HG03108 (cell line): Measurements from ENCODE around the gene NEB.
"Not testable (repeated sequence)": the region's sequence is repeated elsewhere in the genome, so short reads cannot be mapped to it uniquely, and the experiment has no call there.

Experiments
- ATAC-seq: cut with Tn5 transposase; IDR thresholded peaks from one replicate; pipeline ENCODE4 v1.9.1; 2021; ENCODE audit warnings: moderate library complexity; ENCODE audit not compliant: unreplicated experiment

Gene NEB

DNA sequence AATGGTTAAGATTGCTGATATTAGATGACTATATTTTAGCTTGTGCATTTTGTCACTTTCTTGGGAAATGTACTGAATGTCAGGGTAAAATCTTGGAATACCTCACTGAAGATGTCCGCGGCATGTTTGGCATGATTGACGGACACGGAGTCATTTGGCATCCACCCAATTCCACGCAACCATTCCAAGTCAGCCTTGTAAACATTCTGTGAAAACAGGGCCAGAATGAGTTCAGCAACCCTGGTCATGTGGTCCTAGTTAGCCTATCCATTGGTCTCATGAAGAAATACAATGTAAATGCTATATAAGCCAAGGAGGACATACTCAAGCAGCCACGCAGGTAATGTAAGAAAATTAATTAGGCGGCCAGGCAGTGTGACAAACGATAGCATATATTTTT lies 165.1 kb downstream of the NEB start:
- no peak for ATAC-seq

DNA sequence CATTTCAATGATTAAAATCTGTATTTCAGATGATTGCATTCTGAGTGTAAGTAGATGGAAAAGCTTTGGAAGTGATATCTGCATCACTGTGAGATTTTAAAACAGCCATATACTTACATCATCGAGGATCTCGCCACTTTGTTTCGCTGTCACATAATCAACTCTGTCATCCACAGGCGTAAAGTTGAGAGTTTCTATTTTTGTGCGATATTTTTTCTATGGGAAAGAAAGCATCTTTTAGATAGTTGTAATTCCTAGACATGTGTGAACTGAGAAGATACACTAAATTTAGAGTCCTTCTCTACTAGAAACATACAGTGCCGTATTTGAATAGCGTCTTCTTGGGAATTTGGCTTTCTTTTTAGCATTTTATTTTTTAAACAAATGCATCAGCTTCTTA lies 165.8 kb downstream of the NEB start:
- ATAC-seq = no peak

DNA sequence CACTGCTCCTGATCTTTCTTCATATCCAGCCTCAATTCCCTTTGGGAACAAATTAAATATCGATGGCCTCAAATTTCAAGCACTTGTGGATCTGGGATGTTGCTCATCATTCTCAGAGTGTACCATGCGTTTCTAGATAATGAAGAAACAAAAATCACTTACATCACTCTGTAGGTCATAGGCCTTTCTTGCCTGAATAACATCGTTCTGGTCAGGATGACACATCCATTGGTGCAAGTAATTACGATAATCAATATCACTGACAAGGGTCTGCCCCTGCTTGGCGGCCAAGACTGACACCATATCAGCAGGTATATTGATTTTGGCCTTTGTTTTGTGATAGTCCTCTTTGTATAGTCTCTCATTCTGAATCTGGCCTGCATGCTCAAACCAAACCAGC lies 167.3 kb downstream of the NEB start:
- ATAC-seq = no peak

DNA sequence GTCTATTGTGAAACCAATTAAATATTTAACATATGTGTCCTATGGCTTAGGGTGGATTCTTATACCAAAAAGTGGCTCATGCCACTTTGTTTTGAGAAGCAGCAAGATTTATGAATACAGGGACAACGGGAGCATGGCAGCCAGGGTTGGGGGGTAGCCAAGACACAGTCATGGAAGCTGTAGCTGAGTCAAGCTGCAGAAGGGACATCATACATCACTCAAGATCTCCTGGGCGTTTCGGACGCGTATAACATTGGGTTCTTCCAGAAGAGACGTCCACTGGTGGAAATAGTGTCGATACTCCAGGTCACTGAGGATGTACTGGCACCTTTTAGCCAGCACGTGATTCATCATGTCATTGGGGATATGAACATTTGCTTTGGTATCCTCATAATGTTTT lies 171.9 kb downstream of the NEB start:
- ATAC-seq = no peak

DNA sequence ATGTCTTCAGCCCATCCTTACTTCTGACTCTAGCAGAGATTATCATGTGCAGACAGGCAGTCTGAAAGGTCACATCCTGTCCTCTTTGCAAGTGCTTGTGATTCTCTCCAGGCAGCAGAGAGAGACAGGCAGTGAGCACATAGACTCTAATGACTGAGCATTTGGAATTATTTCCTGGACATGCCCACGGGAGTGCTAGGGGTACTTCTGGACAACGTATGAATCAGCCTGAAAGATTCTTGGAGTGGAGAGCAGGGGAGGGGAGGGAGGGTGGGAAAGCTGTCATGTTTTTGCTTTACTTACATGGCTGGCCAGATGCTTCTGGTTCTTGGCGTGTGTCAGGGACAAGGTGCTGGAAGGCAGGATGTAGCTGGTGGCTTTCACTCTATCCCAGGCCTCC lies 174.0 kb downstream of the NEB start:
- ATAC-seq = no peak

DNA sequence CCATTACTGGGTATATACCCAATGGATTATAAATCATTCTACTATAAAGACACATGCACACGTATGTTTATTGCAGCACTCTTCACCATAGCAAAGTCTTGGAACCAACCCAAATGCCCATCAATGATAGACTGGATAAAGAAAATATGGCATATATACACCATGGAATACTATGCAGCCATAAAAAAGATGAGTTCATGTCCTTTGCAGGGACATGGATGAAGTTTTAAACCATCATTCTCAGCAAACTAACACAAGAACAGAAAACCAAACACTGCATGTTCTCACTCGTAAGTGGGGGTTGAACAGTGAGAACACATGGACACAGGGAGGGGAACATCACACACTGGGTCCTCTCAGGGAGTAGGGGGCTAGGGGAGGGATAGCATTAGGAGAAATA lies 174.8 kb downstream of the NEB start:
- ATAC-seq = not testable (repeated sequence)

DNA sequence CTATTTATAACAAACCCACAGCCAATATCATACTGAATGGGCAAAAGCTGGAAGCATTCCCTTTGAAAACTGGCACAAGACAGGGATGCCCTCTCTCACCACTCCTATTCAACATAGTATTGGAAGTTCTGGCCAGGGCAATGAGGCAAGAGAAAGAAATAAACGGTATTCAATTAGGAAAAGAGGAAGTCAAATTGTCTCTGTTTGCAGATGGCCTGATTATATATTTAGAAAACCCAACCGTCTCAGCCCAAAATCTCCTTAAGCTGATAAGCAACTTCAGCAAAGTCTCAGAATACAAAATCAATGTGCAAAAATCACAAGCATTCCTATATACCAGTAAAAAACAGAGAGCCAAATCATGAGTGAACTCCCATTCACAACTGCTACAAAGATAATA lies 176.4 kb downstream of the NEB start:
- ATAC-seq = not testable (repeated sequence)

DNA sequence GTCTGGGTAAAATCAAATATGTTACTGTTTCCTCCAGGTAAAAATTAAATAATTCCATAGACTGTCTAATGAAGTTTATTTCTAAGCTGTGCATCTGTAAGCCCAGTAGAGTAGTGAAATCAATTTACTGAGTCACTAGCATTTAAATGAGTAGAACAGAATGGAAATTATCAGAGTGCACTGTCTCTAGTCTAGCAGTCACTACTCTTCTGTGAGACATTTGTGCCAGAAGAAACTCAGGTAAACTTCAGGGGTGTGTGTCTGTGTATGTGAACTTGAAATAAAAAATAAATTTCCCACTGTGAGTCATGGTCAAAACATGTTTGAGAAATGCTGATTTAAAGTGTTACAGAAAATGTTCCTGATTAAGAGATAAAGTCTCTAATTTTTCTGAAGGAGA lies 178.2 kb downstream of the NEB start:
- ATAC-seq = no peak

DNA sequence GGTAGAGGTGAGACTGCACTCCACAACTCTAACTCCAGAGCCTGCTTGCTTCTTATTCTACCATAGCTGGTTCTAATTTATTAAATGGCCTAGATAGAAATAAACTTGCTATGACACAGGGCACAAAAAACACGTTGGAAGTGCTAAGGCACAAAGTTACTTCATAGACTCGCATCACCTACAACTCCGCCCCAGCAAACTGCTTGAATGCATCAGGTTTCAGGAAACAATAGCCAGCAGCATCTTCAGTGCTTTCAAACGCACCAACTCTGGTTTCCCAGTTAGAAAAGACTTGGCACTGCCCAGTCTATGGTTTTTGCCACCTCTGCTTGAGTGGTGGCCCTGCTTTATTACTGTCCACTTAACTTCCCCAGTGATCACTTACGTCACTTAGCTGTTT lies 182.0 kb downstream of the NEB start:
- ATAC-seq = no peak

DNA sequence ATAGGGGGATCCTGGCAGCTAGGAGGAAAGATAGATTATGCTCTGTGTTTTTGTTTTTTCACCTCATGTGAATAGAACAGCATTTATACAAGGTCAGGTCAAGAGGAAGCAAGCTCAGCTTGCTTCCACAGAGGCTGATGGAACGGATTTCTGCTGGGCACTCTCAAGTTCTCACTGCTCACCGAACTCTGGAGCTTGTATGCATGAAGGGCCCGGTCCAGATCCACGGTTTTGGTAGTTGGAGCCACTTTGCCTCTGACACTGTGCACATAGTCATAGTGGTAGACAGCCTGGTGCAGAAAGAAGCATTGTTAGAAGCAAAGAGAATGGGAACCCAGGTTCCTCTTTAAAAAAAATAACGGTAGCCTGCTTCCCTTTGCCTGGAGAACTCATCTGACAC lies 182.7 kb downstream of the NEB start:
- no peak for ATAC-seq

DNA sequence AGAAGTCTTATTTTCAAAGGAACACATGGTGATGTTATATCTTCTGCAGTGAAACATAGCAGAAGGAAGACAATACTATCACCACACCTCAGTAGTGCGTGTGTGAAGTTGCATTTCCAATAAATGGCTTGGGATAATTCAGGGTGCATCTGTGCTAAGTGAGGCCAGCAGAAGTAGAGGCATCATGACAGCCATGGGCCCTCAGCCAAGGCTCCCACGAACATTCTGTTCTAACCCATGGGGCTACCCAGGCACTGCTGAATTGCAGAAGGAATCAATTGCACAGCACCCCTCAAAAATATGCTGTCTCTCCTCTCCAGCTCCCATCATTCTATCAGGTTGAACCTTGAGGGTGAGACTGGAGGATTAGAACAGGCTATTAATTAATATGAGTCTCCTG lies 185.1 kb downstream of the NEB start:
- no peak for ATAC-seq

DNA sequence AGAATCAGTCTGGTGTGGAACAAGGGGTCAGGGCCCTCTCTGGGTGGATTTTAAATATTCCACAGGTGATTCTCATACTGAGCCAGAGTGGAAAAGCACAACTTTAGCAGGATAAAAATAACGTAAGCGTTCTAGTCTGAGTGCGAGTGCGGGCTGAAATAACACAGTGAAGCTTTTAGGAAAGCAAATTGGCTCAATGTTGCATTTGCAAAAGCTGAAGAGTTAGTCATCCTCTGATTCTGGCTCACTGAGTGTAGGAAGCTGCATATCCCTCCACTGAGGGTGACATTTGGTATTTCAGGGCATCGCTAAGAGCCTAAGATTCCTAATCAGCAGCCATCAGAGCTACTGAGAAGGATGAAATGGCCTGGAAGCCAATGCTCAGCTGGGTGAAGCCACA lies 189.8 kb downstream of the NEB start:
- ATAC-seq = no peak

DNA sequence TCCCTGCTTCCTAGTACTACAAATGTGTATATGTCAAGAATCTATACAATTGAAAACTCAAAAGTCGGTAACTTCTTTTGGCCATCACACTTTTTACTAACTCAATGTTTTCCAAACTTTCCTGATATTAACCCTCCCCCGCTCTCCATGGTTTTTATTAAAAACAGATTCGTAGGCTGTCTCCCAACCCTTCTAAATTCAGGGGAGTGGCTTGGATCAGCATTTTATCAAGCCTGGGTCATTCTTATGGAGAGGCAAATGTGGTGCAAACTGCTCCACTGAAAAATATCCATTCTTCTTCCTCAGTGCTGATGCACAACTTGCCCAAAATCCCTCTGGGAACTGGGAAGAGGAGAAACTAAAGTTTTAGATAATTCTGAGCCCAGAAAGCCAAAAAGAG lies 190.4 kb downstream of the NEB start:
- no peak for ATAC-seq

DNA sequence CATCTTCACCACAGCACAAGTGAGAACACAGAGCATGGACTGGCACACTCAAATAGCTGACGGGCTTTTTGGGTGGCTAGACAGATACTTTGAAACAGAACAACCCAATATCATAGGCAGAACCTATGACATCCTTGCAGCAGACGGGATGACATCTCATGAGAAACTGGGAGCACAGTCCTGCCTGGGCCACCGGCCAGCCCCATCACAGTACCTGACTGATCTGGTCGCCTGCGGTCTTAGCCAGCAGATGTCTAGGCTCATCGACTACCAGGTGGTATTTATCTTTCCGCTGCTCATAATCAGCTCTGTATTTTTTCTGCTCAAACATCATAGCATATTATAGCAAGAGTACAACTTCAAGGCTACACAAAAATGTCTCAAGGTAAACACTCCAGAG lies 200.3 kb downstream of the NEB start:
- no peak for ATAC-seq

DNA sequence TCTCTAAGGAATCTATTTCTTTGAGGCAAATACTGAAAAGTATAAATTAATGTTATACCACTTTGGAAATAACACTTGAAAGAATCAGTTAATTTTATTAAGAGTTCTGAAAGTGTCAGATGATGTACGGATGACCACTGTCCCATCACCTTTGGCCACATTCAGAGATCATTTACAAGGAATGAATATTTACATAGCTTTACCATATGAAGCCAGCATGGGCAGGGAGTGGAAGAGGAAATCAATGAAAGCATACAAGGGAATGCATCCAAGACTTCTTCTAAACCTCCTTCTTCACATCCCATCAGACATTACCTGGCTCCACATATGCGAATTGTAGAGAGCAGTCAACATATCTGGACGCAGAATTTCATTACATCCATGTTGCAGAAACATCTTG lies 201.1 kb downstream of the NEB start:
- no peak for ATAC-seq

DNA sequence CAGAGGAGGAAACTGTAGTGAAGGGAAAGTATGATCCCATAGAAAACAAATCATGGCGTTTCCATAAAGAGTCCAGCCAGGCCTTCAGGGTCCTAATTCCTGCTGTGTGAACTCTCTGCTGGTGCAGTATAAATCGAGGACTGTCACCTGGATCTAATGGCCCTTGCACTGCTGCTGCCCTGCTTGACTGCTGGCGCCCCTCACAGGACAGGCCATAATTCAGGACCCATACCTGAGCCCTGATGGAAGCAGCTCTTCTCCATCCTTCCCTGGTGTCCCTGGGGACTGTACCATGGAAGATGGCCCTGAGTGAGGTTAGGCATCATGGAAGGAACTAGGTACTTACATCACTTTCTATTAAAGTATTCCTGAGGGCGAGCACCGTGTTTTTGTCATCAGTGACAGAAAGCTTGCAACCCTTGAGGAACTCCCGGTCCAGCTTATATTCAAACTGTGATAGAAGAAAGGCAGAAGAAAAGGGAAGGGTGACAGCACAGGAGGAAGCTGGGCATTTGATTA lies 207.6 kb downstream of the NEB start:
- no peak for ATAC-seq

DNA sequence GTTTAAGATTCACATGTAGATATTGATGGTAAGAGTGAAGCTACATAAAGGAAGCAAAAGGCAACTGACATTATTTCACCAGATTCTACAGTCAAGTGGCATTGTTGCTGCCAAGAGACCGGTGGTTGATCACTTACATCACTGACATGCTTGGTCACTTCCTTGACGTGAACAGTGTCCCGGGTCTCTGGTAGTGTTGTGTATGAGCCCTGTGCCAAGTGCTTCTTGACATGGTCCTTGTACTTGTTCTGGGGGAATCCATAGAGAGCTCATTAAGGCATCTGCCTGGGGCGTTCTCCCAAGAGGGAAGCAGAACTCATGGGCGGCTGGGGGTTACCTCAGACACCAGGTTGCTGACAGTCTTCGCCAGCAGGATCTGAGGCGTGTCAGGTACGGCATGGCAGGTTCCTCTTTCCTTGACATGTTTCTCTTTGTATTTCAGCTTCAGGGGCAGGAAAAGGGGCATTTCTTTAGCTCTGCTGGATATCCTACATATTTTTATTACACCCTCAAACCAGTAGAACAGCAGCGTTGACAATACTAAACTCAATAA lies 208.4 kb downstream of the NEB start:
- ATAC-seq = no peak

DNA sequence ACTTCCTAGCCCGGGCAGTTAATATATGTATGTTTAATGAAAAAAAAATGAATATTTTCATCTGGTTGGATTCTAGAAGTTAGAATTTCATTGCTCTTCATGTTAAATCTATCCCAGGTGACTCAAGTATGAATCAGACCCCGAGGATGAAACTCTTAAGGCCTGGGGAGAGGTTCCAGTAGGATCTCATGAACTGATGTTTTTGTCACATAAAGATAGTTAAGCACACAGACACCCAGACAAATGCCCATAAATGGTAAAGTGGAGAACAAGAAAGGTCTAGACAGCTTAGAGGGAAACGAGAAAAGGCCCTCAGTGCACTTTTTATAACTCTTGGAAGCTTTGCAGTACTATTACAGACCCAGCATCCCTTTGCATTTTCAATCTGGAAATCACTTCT lies 210.4 kb downstream of the NEB start:
- ATAC-seq = no peak

DNA sequence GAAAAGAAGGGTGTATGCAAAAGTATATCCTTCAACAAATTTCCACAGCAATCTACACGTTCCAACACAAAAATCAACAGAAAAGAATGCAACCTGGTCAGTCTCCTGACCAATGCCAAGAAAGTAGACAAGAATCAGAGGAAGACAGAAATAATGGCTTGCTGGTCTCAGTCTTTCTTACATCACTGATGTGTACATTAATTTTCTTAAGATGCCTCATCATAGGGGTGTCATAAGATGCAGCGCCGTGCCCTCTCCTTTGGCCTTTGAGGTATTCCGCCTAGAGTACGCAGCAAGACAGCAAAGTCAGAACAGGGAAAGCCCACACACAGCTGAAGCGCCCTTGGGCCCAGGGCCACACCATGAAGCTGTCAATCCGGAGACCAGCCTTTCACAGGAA lies 211.7 kb downstream of the NEB start:
- no peak for ATAC-seq

DNA sequence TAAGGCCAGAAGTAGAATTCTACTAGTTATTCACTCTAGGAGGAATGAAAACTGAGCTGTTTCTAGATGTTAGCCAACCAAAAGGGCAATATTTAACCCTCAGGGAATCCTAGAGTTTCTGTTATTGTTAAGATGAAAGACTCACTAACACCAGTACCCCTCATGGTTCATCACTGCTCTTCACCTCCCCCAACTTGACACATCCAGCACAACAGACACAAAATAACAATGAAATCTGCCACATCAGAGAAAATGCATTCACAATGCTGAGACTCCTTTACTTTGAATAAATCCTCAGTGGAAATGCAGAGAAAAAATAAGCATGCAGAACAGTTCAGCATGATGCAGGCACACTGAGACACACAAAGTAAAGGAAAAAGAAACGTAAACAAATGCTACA lies 213.3 kb downstream of the NEB start:
- ATAC-seq = no peak

DNA sequence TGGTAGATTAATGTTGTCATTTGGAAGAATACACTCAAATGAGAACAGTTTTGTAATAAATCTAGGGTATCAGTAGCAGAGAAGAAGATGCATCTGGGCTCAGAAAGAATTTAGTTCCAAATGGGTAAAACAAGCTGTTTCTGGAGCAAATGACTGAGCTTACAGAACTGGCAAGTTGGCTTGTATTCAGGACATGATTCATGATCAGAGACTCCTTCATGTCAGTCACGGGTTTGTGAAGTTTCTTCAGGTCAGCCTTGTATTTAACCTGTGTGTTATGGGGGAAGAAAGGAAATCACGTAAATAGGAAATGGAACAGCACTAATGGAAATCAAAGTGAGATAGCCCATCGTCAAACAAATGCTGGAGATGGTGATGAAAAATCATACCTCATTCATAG lies 215.5 kb downstream of the NEB start:
- no peak for ATAC-seq

DNA sequence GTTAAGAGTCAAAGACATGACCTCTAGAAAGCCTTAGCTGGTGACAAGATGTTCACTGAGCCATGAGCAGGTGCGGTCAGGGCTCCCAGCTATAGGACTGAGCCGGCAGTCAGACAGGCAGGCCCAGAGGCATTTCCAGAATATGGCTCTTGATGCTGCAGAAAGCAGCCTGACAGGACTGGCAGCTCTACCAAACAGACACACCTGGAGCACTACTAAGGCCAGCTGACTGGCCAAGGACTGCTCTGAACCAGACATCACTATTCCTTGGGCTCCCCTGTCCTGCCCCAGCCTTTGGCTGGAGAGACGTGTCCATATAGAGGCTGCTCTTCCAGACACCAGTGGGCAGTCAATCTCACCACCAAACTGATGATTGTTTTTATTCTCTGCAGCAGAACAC lies 225.8 kb downstream of the NEB start:
- no peak for ATAC-seq

DNA sequence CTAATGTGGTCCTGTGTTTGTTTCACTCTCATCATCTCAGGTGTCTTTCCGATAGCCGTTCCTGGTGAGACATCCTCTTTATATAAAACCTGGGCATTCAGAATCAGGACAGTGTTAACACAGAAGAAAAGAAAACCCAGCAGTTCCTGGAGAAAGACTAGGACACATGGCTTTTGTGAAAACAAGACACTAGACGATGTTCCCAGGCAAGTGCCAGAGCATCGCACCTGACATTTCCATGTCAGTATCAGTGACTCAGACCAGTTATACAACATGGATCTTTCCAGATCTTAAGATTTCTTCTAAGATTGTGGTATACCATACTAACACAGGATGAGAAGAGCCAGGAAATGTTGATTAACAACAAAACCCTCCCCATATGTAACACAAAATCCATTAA lies 228.1 kb downstream of the NEB start:
- no peak for ATAC-seq

DNA sequence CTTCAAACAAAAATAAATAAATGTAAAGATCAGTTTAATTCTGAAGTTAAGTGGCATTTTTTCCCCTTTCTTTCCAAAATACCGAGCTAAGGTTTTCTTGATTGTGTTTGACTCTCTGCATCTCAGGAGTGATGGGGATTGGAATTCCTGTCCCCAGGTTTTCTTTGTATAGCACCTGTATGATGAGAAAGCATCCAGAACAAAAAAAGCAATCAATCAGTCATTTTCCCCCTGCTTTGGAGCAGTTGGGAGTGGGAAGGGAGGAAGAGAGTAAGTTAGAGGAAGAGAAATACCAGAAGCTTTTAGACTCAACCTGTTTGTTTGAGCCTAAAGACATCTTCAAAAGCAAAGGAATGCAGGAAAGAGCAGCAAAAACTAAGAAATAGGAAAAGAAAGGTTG lies 236.1 kb downstream of the NEB start:
- ATAC-seq = no peak
